IPS-15b (cell line): Measurements from ENCODE around the gene SEMA3C.

Experiments
- H3K27me3 ChIP-seq: one replicate; pipeline ENCODE4 v1.6.1; 2013; ENCODE audit warnings: low read length; ENCODE audit not compliant: control insufficient read depth, insufficient read depth
- H3K36me3 ChIP-seq: one replicate; pipeline ENCODE4 v1.6.1; 2013; ENCODE audit warnings: low read length; ENCODE audit not compliant: control insufficient read depth, insufficient read depth
- H3K4me1 ChIP-seq: one replicate; pipeline ENCODE4 v1.6.1; 2013; ENCODE audit warnings: mild to moderate bottlenecking, low read length; ENCODE audit not compliant: control insufficient read depth, insufficient read depth
- H3K4me3 ChIP-seq: one replicate; pipeline ENCODE4 v1.5.1; 2013; ENCODE audit warnings: low read depth, low read length
- H3K9ac ChIP-seq: one replicate; pipeline ENCODE4 v1.6.1; 2013; ENCODE audit warnings: low read depth, mild to moderate bottlenecking, low read length
- H3K9me3 ChIP-seq: one replicate; pipeline ENCODE4 v1.6.1; 2013; ENCODE audit warnings: mild to moderate bottlenecking, low read length; ENCODE audit not compliant: control insufficient read depth, insufficient read depth

Gene SEMA3C

GRCh38 chr7:80719261-80719660 is 199.6 kb downstream of the SEMA3C start:
- peaks cover 17% of the 10 kb centered on the region for H3K4me1 ChIP-seq
- no peak overlapping the region for H3K9ac ChIP-seq
- H3K4me3 ChIP-seq, result no peak overlapping the region
- H3K27me3 ChIP-seq, result no peaks in the 10 kb centered on the region
- H3K36me3 ChIP-seq, result no peaks in the 10 kb centered on the region
- no peaks in the 10 kb centered on the region for H3K9me3 ChIP-seq

GRCh38 chr7:80711531-80711930 is 207.3 kb downstream of the SEMA3C start:
- Histone ChIP-seq H3K36me3 (no peaks in the 10 kb centered on the region), H3K4me1 (no peaks in the 10 kb centered on the region), H3K4me3 (no peak overlapping the region), H3K27me3 (no peaks in the 10 kb centered on the region), H3K9me3 (no peaks in the 10 kb centered on the region), H3K9ac (no peak overlapping the region)

- Histone ChIP-seq H3K36me3 (no peaks in the 10 kb centered on the region), H3K9ac (no peak overlapping the region), H3K4me1 (no peaks in the 10 kb centered on the region), H3K4me3 (no peak overlapping the region), H3K27me3 (no peaks in the 10 kb centered on the region), H3K9me3 (no peaks in the 10 kb centered on the region)
Observed at GRCh38 chr7:80708123-80708522, 210.7 kb downstream of the SEMA3C start.

- no peaks in the 10 kb centered on the region for H3K36me3 ChIP-seq
- no peaks in the 10 kb centered on the region for H3K4me1 ChIP-seq
- no peaks in the 10 kb centered on the region for H3K27me3 ChIP-seq
- no peak overlapping the region for H3K4me3 ChIP-seq
- no peaks in the 10 kb centered on the region for H3K9me3 ChIP-seq
- H3K9ac ChIP-seq, result no peak overlapping the region
Observed at GRCh38 chr7:80707318-80707717, 211.5 kb downstream of the SEMA3C start.

GRCh38 chr7:80705130-80705781 is 213.6 kb downstream of the SEMA3C start:
- Histone ChIP-seq H3K36me3 (no peaks in the 10 kb centered on the region), H3K4me1 (no peaks in the 10 kb centered on the region), H3K4me3 (no peak overlapping the region), H3K9ac (no peak overlapping the region), H3K27me3 (no peaks in the 10 kb centered on the region), H3K9me3 (no peaks in the 10 kb centered on the region)

- no peaks in the 10 kb centered on the region for H3K27me3 ChIP-seq
Observed at GRCh38 chr7:80703272-80703671, 215.6 kb downstream of the SEMA3C start.

GRCh38 chr7:80699721-80700256 is 219.1 kb downstream of the SEMA3C start:
- no peaks in the 10 kb centered on the region for H3K27me3 ChIP-seq
- no peaks in the 10 kb centered on the region for H3K36me3 ChIP-seq
- no peaks in the 10 kb centered on the region for H3K4me1 ChIP-seq
- no peak overlapping the region for H3K4me3 ChIP-seq
- H3K9me3 ChIP-seq, result no peaks in the 10 kb centered on the region
- H3K9ac ChIP-seq, result no peak overlapping the region

More at GRCh38 chr7:80703272-80703671, 215.6 kb downstream of the SEMA3C start:
- H3K9me3 ChIP-seq, result no peaks in the 10 kb centered on the region
- H3K9ac ChIP-seq, result no peak overlapping the region
- no peak overlapping the region for H3K4me3 ChIP-seq
- no peaks in the 10 kb centered on the region for H3K36me3 ChIP-seq
- H3K4me1 ChIP-seq, result no peaks in the 10 kb centered on the region

GRCh38 chr7:80699045-80699638 is 219.7 kb downstream of the SEMA3C start:
- H3K9ac ChIP-seq, result no peak overlapping the region
- H3K4me1 ChIP-seq, result no peaks in the 10 kb centered on the region
- H3K27me3 ChIP-seq, result no peaks in the 10 kb centered on the region
- H3K4me3 ChIP-seq, result no peak overlapping the region
- no peaks in the 10 kb centered on the region for H3K9me3 ChIP-seq
- H3K36me3 ChIP-seq, result no peaks in the 10 kb centered on the region
